GM23248 (cell line): ENCODE results near the gene SKI. TPM values are rescaled to one million over a fixed set of nuclear protein-coding genes. Genes with fewer than 3 reads are reported as not detected.
"Not testable (repeated sequence)": the region's sequence is repeated elsewhere in the genome, so short reads cannot be mapped to it uniquely, and the experiment has no call there.

ENCODE experiments used
- DNase-seq: peaks from one replicate; pipeline ENCODE4 v3.0.0-alpha.2; 2015
- H2AFZ ChIP-seq: fragments of 200-600 bp; sonication (generic); 2 replicates; pipeline ENCODE4 v1.6.1; 2016; ENCODE audit warnings: antibody characterized with exemption
- H3F3A ChIP-seq: fragments of 200-600 bp; sonication (generic); 2 replicates; pipeline ENCODE4 v1.6.1; 2016; ENCODE audit warnings: mild to moderate bottlenecking, antibody characterized with exemption, mixed run types; ENCODE audit not compliant: insufficient read depth
- H3K27ac ChIP-seq: fragments of 200-600 bp; sonication (generic); 2 replicates; pipeline ENCODE4 v1.5.1; 2016; ENCODE audit warnings: mild to moderate bottlenecking
- H3K27me3 ChIP-seq: fragments of 200-600 bp; sonication (generic); replicated peaks from 2 replicates; pipeline ENCODE4 v1.6.1; 2016; ENCODE audit warnings: mild to moderate bottlenecking; ENCODE audit not compliant: insufficient read depth
- H3K36me3 ChIP-seq: fragments of 200-600 bp; sonication (generic); 2 replicates; pipeline ENCODE4 v1.6.1; 2016; ENCODE audit warnings: low read depth, mild to moderate bottlenecking
- H3K4me1 ChIP-seq: fragments of 200-600 bp; sonication (generic); 2 replicates; pipeline ENCODE4 v1.6.1; 2016; ENCODE audit warnings: mild to moderate bottlenecking; ENCODE audit not compliant: insufficient read depth
- H3K4me2 ChIP-seq: fragments of 200-600 bp; sonication (generic); one replicate; pipeline ENCODE4 v1.6.1; 2016; ENCODE audit warnings: mild to moderate bottlenecking; ENCODE audit not compliant: unreplicated experiment
- H3K4me3 ChIP-seq: fragments of 200-600 bp; sonication (generic); 2 replicates; pipeline ENCODE4 v1.5.1; 2016; ENCODE audit warnings: mild to moderate bottlenecking
- H3K79me2 ChIP-seq: fragments of 200-600 bp; sonication (generic); 2 replicates; pipeline ENCODE4 v1.6.1; 2016; ENCODE audit warnings: mild to moderate bottlenecking; ENCODE audit not compliant: insufficient read depth
- H3K9ac ChIP-seq: fragments of 200-600 bp; sonication (generic); 2 replicates; pipeline ENCODE4 v1.6.1; 2016; ENCODE audit warnings: mild to moderate bottlenecking
- H3K9me2 ChIP-seq: fragments of 200-600 bp; sonication (generic); 2 replicates; pipeline ENCODE4 v1.6.1; 2016; ENCODE audit warnings: mixed run types, mild to moderate bottlenecking, moderate library complexity; ENCODE audit not compliant: insufficient read depth
- H3K9me3 ChIP-seq: fragments of 200-600 bp; sonication (generic); one replicate; pipeline ENCODE4 v1.6.1; 2017; ENCODE audit warnings: low read depth
- H4K20me1 ChIP-seq: fragments of 200-600 bp; sonication (generic); 2 replicates; pipeline ENCODE4 v1.6.0; 2016; ENCODE audit not compliant: insufficient read depth
- EZH2 ChIP-seq: fragments of 200-600 bp; sonication (generic); IDR thresholded peaks from 2 replicates; pipeline ENCODE4 v1.6.1; 2018; ENCODE audit warnings: antibody characterized with exemption, mild to moderate bottlenecking; ENCODE audit not compliant: insufficient read depth, poor library complexity, severe bottlenecking
- EZH2phosphoT487 ChIP-seq: fragments of 200-600 bp; sonication (generic); IDR thresholded peaks from 2 replicates; pipeline ENCODE4 v1.6.1; 2018; ENCODE audit warnings: antibody characterized with exemption, moderate library complexity, mild to moderate bottlenecking, low read depth; ENCODE audit not compliant: insufficient read depth
- WGBS, 2 experiments: methylation state at CpG; one replicate each; pipeline ENCODE4 v1.1.6; 2015 to 2017; ENCODE audit warnings: low lambda C conversion rate in 2 of 2, low coverage in 1 of 2; ENCODE audit errors: missing lambda C conversion rate in 2 of 2; 5-methylcytosine and 5-hydroxymethylcytosine counted together
- in situ Hi-C: fragments of 300-500 bp; cut with MboI; formaldehyde crosslinking; loops from 2 replicates; pipeline ENCODE4 v1.15.0; 2020
- polyA plus RNA-seq: library from polyadenylated mRNA; unstranded; fragments of >200 nt; fragmentation: Nextera tagmentation; extraction: Ambion mirVana; gene quantifications from 2 replicates; pipeline ENCODE4 v1.2.1, GENCODE V29; 2016
- total RNA-seq: library from RNA; depleted of rRNA; stranded (reverse); fragments of >200 nt; shearing (Covaris generic); gene quantifications from 2 replicates; pipeline ENCODE4 v1.2.3, GENCODE V29; 2014

The SKI gene
- total and polyA plus RNA-seq, 2 experiments from 2014 or later, result 3.8 to 23.1 TPM

- DNase-seq, result no peak
- peaks cover 10% of the 10 kb centered on the region for H3K4me1 ChIP-seq
- H3K4me3 ChIP-seq, result no peak overlapping the region
- H3K27me3 ChIP-seq, result no peaks in the 10 kb centered on the region
- H3K36me3 ChIP-seq, result no peaks in the 10 kb centered on the region
- no peak overlapping the region for H3K9ac ChIP-seq
- TF ChIP-seq EZH2 (no peak), EZH2phosphoT487 (no peak)
- 85 to 89% methylated on average over 17 to 18 of the region's 18 CpGs for WGBS, 2 experiments
- H2AFZ ChIP-seq, result no peak overlapping the region
- no peaks in the 10 kb centered on the region for H3F3A ChIP-seq
- H3K9me2 ChIP-seq, result no peaks in the 10 kb centered on the region
- no peaks in the 10 kb centered on the region for H3K9me3 ChIP-seq
- in situ Hi-C loops, result no loop called here
- H3K4me2 ChIP-seq, result no peak overlapping the region
- H4K20me1 ChIP-seq, result no peaks in the 10 kb centered on the region
- H3K79me2 ChIP-seq, result no peaks in the 10 kb centered on the region
- no peak overlapping the region for H3K27ac ChIP-seq
These were observed 96.6 kb downstream of the SKI start for GRCh38 chr1:2324553-2325366.

GRCh38 chr1:2326524-2326923 is 98.4 kb downstream of the SKI start:
- no peaks in the 10 kb centered on the region for H3K9me2 ChIP-seq
- H3K4me2 ChIP-seq, result no peak overlapping the region
- H4K20me1 ChIP-seq, result no peaks in the 10 kb centered on the region

GRCh38 chr1:2327162-2327561 is 99.0 kb downstream of the SKI start:
- H3K4me3 ChIP-seq, H3K9ac ChIP-seq, H3K4me2 ChIP-seq, H3K9me3 ChIP-seq, H4K20me1 ChIP-seq, in situ Hi-C loops, H3K36me3 ChIP-seq, H3K27me3 ChIP-seq, H3F3A ChIP-seq, H3K9me2 ChIP-seq, H3K79me2 ChIP-seq, H3K4me1 ChIP-seq, DNase-seq, H3K27ac ChIP-seq: not testable (repeated sequence)
- WGBS, 2 experiments, result 80 to 88% methylated on average over 2 of the region's 2 CpGs
- peak overlapping the region; percentile 32; the same call in 1 of the 2 replicates for H2AFZ ChIP-seq

More at GRCh38 chr1:2326524-2326923, 98.4 kb downstream of the SKI start:
- no peaks in the 10 kb centered on the region for H3K27me3 ChIP-seq
- TF ChIP-seq EZH2phosphoT487 (no peak), EZH2 (no peak)
- WGBS, 2 experiments, result 76 to 84% methylated on average over 12 to 21 of the region's 21 CpGs
- H3K9me3 ChIP-seq, result no peaks in the 10 kb centered on the region
- DNase-seq, result no peak
- no peaks in the 10 kb centered on the region for H3K79me2 ChIP-seq
- in situ Hi-C loops, result no loop called here
- H3K9ac ChIP-seq, result no peak overlapping the region
- peaks cover 15% of the 10 kb centered on the region for H3K4me1 ChIP-seq
- no peaks in the 10 kb centered on the region for H3F3A ChIP-seq
- H3K36me3 ChIP-seq, result no peaks in the 10 kb centered on the region
- no peak overlapping the region for H3K4me3 ChIP-seq
- H2AFZ ChIP-seq, result no peak overlapping the region
- no peak overlapping the region for H3K27ac ChIP-seq

GRCh38 chr1:2327841-2328240 is 99.7 kb downstream of the SKI start:
- TF ChIP-seq EZH2phosphoT487 (no peak), EZH2 (no peak)
- Histone ChIP-seq H3K79me2 (no peaks in the 10 kb centered on the region), H3K4me3 (no peak overlapping the region), H3K9me2 (no peaks in the 10 kb centered on the region), H3K4me1 (peaks cover 6% of the 10 kb centered on the region; the same call in 1 of the 2 replicates), H2AFZ (no peak overlapping the region), H3F3A (no peaks in the 10 kb centered on the region), H3K9ac (no peak overlapping the region), H3K27me3 (no peaks in the 10 kb centered on the region), H3K27ac (no peak overlapping the region), H3K36me3 (no peaks in the 10 kb centered on the region), H3K9me3 (no peaks in the 10 kb centered on the region), H4K20me1 (no peaks in the 10 kb centered on the region), H3K4me2 (no peak overlapping the region)
- no peak for DNase-seq
- in situ Hi-C loops, result no loop called here
- 80 to 82% methylated on average over 22 of the region's 22 CpGs for WGBS, 2 experiments
